Stimulated activated CD8-positive, alpha-beta memory T cell treated with anti-CD3 and anti-CD28 coated beads, Interleukin-7, amount 100 ng/mL, for 1 hour (primary cell): ENCODE measurements around the gene SLFN5.
"Not testable (repeated sequence)": the region's sequence is repeated elsewhere in the genome, so short reads cannot be mapped to it uniquely, and the experiment has no call there.

Source experiments
- DNase-seq, 2 donors: peaks; one replicate each; pipeline ENCODE4 v3.0.0-alpha.2; 2020; ENCODE audit warnings: low read depth in 2 of 2

The SLFN5 gene

DNA sequence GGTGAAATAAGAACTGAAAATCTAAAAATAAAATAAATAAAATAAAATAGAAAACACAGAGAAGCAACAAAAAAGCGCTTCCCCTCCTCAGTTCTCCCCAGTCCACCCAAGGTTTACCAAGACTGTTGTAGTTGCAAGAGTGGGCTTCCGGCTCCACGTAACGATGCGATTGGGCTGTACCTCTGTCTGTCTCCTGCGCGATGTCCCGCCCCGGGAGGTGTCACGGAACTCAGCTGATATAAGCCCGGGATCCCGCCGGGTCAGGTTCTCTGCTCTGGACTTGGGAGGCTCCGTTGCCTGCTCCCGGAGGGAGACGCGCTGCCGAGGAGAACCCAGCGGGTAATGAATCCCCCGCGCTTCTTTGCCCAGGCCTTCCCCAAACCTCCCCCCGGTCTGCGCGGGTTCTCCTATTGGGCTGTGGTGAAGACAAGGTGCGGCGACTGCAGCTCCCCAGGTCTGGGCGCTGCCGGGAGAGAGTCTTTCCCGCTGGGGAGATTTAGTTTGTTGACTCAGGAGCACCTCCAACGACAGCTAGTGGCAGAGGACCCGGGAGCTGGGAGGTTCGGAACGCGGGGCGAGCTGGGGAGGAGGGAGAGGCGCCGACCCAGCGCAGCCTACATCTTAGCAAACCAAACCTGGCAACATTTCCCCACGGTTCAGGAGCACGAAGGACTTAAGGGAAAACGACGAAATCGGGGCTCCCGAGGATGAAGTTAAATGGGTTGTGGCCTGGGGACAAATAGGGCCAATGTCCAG lies at the start of gene SLFN5:
Gene SLFN5 (plus strand): TSS at position 268 of the 756 bp plus-strand sequence. CDS start 15,619 bp downstream, outside the sequence.
- peak; percentile 86 to 93 for DNase-seq

DNA sequence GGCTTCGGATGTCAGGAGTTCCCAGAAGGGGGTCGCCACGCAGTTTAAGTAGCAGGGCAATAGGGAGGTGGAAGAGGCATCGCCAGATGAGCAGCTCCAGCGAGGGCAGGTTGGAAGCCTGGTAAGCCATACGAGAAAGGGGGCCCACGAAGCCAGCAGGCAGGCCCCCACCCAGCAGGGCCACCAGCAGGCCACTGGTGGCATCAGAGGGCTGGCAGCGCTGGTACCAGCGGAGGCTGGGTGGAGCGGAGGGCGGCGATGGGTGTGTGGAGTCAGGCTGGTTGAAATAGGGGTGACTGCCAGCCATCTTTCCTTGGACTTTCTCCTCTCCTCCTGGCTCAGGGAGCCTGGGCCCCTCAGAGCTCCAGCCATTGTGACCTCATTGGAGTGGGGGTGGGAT lies 48.9 kb upstream of the SLFN5 start, which contains the start of gene SLC35G3:
Gene SLC35G3 (minus strand): TSS at position 393 of the 400 bp plus-strand sequence. CDS start 86 bp downstream, at position 307.
- not testable (repeated sequence) for DNase-seq

DNA sequence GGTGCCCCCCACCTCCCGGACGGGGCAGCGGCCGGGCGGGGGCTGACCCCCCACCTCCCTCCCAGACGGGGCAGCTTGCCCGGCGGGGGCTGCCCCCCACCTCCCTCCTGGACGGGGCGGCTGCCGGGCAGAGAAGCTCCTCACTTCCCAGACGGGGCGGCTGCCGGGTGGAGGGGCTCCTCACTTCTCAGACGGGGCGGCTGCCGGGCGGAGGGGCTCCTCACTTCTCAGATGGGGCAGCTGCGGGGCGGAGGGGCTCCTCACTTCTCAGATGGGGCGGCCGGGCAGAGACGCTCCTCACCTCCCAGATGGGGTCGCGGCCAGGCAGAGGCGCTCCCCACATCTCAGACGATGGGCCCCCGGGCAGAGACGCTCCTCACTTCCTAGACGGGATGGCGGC lies 47.8 kb upstream of the SLFN5 start:
- not testable (repeated sequence) for DNase-seq

DNA sequence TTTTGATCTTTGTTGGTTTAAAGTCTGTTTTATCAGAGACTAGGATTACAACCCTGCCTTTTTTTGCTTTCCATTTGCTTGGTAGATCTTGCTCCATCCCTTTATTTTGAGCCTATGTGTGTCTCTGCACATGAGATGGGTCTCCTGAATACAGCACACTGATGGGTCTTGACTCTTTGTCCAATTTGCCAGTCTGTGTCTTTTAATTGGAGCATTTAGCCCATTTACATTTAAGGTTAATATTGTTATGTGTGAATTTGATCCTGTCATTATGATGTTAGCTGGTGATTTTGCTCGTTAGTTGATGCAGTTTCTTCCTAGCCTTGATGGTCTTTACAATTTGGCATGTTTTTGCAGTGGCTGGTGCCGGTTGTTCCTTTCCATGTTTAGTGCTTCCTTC lies 40.3 kb upstream of the SLFN5 start:
- DNase-seq: not testable (repeated sequence)

DNA sequence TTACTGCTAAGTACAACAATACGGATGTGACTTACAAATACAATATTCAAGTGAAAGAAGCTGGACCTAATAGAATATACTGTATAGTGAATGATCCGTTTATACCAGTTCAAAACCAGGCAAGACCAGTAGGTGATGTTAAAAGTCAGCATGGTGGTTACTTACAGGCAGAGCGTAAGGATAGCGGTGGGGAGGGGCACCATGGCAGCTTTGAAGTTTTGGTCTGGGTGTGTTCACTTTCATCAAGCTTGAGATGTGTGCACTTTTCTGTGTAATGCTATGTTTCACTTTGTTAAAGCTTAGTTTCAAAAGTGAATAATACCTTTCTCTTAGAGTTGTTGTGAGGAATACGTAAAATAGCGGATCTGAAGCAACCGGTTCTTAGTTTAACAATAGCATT lies 32.1 kb upstream of the SLFN5 start:
- DNase-seq: no peak

DNA sequence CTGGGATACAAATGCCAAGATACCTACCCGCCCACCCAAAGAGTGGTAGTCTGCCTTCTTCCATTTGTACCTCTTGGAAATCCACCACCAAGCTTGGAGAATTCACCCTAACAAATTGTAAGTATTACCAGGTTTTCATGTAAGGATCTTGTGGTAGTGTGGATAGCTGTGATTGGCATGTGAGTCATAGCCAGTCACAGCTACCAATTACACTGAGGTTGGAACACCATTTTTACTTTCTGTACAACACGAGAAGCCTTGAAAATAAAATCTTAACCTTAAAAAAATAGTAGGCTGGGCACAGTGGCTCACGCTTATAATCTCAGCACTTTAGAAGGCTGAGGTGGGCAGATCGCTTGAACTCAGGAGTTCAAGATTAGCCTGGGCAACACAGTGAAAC lies 30.2 kb upstream of the SLFN5 start:
- DNase-seq: no peak

DNA sequence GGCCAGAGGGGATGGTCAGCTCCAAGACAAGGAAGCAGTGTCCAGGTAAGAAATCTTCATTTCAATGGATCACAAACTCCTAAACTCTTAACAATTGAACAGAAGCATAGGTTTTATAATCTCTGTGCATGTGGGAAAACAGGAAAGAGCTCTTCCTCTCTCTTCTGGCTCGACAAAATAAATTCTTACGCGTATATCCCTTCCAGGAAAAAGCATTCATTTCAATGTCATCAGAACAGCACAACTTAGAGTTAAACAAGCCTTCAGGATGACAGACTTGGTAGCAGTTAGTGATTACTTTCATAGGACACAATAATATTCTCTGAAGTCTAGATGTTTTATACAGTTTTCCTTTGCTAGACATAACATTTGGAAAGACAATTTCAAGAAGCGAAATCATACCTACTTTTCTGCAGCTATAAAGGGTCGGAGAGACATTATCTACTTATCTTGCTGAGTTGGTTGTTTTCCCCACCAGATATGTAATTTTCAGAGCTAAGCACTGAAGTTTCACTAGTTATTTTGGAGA lies 29.4 kb upstream of the SLFN5 start:
- DNase-seq: no peak

DNA sequence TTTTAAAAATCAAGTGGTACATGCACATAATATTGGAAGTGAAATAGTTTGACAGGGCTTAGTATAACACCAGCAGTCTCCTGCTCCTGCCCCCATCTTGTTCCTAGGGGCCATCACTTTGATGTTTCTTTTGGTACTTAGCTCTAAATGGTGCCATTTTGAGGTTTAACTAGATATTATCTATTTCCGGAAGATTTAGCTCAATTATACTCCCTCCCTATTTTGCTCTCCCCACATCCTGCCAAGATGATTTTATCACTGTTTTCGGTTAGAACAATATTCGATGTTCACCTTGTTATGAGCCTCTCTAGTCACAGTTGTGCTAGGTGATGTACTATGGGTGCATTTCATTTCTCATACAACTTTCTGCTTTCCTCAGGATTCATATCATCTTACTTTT lies 28.7 kb upstream of the SLFN5 start:
- no peak for DNase-seq

DNA sequence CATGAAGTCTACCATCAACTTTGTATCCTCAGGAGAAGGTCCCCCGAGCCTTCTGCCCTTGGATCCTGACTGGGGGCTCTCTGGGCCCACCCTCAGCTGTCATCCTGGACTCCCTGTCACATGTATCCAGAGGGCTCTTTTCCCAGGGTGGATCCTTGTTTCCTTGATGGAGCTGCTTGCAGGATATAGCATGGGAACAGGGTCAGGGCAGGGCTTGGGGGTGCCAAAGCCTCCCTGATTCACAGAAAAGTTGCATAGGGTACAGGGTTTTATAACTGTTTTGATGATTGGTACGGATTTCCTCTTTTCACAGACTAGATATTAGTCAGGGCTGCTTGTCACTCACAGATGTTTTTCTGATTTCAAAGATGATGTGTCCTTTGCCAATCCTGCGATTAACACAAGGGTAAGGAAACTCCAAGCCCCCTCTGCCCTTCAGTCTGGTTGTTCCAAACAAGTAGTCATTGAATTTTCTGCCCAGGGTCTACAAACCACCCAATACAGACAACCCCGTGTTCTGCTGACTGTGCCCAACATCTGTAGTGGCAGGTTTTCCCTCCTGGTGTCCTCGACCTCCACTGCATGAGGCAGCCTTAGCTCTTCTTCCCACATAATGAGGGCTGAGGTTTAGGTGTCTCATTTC lies 28.1 kb upstream of the SLFN5 start:
- DNase-seq: no peak

DNA sequence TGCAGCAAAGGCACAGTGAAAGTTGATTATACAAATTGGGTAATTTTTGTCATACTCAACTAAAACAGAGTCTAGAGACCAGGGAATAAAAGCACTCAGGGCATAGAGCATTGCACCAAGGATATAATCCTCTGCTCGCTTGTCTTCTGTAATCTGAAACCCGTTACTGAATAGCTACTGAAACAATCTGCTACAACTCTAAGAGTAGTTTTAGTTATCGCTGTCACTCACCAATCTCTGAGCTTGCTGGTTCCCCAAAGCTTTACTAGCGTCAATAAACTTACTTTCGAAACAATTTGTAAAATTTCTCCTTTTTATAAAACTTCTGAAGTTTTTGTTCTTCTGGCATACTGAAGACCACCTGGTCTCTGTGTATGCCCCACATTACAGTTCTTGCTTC lies 25.8 kb upstream of the SLFN5 start:
- no peak for DNase-seq

DNA sequence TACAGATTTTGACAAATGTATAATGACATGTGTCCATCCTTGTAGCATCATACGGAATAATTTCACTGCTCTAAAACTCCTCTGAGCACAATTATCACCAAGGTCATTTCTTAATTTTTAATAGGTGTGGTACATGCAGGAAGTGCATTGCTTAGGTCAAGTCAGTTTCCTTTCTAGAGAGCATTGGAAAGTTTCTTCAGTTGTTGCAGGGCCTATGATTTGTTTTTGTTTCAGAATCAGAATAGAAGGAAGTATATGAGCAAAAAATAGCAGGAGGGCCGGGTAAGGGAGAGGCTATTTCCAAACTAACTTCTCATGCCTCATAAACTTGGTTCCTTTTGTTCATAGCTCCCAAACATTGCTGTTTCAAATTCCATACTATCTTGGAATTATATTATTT lies 24.0 kb upstream of the SLFN5 start:
- DNase-seq: no peak

DNA sequence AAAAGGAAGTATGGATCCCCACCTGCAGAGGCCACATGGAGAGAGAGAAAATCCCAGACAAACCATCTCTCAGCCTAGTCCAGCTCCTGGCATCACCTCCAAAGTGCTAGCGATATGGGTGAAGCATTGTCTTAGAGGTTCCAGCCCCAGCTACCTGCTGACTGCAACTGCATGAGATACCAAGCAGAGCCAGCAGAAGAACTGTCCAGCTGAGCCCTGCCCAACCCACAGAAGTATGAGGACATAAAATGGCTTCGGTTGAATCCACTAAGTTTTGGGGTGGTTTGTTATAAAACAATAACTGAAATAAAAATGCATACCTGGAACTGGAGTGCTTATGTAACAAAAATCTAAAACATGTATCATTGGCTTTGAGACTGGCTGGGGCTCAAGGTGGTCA lies 20.4 kb upstream of the SLFN5 start:
- no peak for DNase-seq

DNA sequence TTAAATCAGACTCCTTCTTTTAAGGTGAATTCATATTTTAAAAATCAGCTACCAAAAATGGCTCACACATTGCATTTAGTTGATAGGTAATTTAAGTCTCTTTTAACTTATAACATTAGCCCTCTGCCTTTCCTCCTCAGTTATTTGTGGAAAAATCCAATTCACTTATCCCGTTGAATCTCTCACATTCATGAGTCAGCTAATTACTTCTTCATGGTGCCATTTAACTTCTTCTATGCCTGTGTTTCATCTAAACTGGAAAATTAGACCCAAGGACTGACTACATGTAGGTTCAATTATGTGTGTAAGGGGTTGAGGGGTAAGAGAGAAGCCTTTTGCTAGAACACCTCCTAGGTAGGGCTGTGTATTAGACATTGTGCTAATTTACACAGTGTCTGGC lies 18.4 kb upstream of the SLFN5 start:
- no peak for DNase-seq

DNA sequence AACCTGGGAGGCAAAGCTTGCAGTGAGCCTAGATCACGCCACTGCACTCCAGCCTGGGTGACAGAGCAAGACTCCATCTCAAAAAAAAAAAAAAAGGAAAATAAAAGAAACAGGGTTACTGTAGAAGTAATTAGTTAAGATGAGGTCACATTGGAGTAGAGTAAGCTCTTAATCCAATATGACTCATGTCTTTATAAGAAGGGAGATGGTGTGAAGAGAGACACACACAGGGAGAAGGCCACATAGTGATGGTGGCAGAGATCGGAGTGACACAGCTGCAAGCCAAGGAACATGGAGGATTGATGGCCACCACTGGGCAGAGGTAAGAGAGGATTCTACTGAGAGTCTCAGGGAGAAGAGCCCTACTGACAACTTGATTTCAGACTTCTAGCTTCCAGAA lies 15.3 kb upstream of the SLFN5 start:
- no peak for DNase-seq

DNA sequence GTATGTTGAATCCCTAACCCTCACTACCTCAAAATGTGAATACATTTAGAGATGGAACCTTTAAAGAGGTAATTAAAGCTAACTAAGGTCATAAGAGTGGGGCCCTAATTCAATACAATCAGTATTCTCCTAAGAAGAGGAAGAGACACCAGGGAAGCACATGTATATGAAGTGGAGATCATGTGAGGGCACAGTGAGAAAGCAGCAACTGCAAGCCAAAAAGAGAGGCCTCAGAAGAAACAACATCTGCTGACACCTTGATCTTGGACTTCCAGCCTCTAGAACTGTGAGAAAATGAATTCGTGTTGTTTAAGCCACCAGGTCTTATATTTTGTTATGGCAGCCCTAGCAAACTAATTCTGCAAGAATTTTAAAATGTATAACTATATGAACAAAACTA lies 13.2 kb upstream of the SLFN5 start:
- no peak for DNase-seq

DNA sequence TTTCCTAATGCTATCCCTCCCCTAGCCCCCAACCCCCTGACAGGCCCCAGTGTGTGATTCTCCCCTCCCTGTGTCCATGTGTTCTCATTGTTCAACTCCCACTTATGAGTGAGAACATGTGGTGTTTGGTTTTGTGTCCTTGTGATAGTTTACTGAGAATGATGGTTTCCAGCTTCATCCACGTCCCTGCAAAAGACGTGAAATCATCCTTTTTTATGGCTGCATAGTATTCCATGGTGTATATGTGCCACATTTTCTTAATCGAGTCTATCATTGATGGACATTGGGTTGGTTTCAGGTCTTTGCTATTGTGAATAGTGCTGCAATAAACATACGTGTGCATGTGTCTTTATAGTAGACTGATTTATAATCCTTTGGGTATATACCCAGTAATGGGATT lies 8.6 kb upstream of the SLFN5 start:
- not testable (repeated sequence) for DNase-seq

DNA sequence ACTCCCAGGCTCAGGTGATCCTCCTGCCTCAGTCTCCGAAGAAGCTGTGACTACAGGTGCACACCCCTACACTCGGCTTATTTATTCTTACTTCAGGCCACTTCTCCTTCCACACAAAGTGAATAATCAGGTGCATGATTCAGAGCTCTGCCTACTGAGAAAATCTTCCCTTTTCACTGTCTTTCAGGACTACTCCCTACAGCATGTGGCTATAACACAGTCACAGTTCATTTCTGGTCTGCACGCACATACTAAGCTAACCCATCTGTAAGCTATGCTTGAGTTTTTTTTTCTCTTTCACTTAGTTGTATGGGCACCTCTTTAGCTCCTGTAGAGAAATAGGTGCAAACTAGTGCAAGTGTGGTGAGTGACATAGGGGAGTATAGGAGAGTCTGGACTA lies 7.6 kb upstream of the SLFN5 start:
- no peak for DNase-seq

DNA sequence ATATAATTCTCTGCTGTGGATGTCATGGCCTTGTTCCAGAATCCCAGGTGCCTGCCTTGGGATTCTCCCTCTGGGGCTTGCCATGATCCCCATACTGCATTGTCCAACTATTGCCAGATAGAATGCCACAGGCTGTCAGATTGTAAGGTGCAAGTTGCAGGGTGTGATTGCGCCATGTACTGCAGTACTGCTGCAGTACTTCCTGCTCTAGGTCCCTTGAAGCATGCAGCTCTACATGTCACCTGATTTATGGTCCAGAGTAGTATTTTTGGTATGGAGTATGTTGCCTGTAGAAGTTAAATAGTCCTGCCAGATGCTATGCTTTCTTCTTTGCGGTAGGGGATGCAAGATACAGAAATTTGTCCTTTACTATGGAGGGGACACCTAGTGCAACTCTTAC lies 7.0 kb upstream of the SLFN5 start:
- DNase-seq: no peak

DNA sequence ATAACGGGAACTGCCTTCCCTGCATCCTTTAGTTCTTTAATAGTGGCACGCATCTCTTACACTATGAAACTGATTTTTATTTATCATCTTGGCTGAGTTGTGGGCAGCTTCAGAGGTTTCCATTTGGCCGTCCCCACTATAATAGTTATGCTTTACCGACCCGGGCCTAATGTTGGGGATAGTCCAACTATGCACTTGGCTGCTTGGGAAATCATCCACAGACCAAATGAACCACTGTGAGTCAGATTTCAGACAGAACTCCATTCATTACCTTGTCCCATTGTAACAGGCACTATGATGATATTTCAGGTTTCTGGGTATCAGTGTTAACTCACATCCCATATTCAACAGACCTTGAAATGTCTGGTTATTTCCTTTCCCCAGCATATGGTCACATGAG lies 6.1 kb upstream of the SLFN5 start:
- no peak for DNase-seq

DNA sequence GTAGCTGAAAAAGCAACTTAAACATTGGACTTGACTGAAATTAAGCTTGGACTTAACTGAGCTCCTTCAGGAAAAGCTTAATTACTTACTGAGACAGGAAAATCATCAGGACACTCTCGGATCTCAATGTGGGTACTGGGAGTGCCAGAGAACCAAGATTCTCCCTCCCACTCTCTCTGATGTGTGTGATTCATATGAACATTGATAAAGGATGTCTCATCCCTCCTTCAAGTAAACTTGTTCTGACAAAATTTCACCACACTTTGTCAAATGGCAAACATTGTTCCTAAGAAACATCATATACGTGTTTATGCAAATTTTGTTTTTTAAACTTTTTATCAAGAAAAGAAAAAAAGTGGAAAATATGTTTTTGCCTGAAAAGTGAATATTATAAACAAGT lies 4.1 kb upstream of the SLFN5 start:
- DNase-seq: no peak

DNA sequence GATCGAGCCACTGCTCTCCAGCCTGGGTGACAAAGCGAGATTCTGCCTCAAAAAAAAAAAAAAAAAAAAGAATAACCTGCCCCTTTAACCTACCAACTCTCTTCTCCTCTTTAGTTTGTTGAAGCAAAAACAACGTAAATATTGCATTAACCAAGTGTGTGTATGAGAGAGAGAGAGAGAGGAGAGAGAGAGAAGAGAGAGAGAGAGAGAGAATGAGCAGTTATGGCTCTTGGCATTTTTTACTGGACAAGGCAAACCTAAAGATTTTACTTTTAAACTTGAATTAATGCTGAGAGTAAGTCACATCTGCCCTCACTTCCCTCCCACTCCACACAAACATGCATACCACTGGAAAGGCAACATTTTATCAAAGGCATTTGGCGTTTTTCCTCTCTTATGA lies 3.0 kb upstream of the SLFN5 start:
- no peak for DNase-seq

DNA sequence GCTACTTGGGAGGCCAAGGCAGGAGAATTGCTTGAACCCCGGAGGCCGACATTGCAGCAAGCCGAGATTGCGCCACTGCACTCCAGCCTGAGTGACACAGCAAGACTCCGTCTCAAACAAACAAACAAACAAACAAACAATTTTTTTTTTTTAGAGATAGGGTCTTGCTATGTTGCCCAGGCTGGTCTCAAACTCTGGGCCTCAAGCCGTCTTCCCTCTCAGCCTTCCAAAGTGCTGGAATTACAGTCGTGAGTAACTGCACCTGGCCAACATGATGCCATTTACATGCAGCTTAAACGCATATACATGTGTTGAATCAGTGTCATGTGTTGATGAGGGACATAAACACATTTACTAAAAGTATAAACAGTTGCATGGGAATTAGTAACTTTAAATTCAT lies 2.0 kb upstream of the SLFN5 start:
- DNase-seq: no peak

DNA sequence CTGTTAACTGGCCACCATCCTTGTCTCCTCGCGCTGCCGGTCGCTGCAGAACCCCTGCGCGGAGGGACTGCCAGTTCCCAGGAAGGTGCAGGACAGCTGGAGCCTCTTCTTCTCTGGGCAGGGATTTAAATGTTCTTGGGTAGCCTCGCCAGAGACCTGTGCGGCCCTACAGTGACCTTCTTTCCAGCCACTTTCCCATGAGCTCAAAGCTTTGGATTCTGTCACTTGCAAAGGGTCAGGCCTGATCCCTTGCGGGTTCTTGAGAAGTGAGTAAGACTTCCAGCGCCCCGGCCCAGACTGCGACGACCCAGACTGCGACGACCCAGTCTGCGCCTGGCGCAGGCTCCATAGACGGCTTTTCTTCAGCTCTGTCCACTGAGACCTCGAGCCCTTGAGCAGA lies 1.4 kb upstream of the SLFN5 start:
- DNase-seq: no peak
